ENCODE results near the gene ASGR1.

The ASGR1 gene

GRCh38 chr17:7219812-7220592 lies 40.8 kb upstream of the ASGR1 start, which contains the start of the genes ACADVL and DLG4:
Gene ACADVL (plus strand): TSS chr17:7219938. CDS start chr17:7219985, 47 bp downstream.
Gene DLG4 (minus strand): TSS chr17:7219836.
- TF ChIP-seq NFIC (IDR thresholded peaks at IDR 0.05) (peak; percentile 7; the same call in 1 of the 2 replicates), RAD21 (IDR thresholded peaks at IDR 0.05; ENCODE audit: low read depth) (no peak), MAX (IDR thresholded peaks at IDR 0.05) (peak; percentile 40; the same call in 1 of the 2 replicates), ZBTB7A (IDR thresholded peaks at IDR 0.05; ENCODE audit: low read depth) (peak; percentile 84; the same call in 1 of the 2 replicates), FOXM1 (IDR thresholded peaks at IDR 0.05; ENCODE audit: borderline replicate concordance, low read depth) (no peak), TCF12 (IDR thresholded peaks at IDR 0.05; ENCODE audit: low read depth) (peak; percentile 50; the same call in 1 of the 2 replicates), USF1 (IDR thresholded peaks at IDR 0.05) (no peak), EP300 (IDR thresholded peaks at IDR 0.05; ENCODE audit: borderline replicate concordance) (peak; percentile 47; the same call in 1 of the 2 replicates), CREB1 (IDR thresholded peaks at IDR 0.05; ENCODE audit: low read depth) (no peak; the same call in 1 of the 2 replicates), TEAD4 (IDR thresholded peaks at IDR 0.05) (no peak; the same call in 1 of the 2 replicates), CEBPB (IDR thresholded peaks at IDR 0.05) (no peak), REST (IDR thresholded peaks at IDR 0.05; ENCODE audit: low read depth) (no peak), YY1 (IDR thresholded peaks at IDR 0.05; ENCODE audit: low read depth) (no peak; the same call in 1 of the 2 replicates), EGR1 (IDR thresholded peaks at IDR 0.05) (peak; percentile 98), TAF1 (IDR thresholded peaks at IDR 0.05; ENCODE audit: low read depth) (peak; percentile 75)

GRCh38 chr17:7219229-7219811 lies 40.1 kb upstream of the ASGR1 start:
- TF ChIP-seq TCF12 (IDR thresholded peaks at IDR 0.05; ENCODE audit: low read depth) = no peak

GRCh38 chr17:7218758-7219157 lies 39.6 kb upstream of the ASGR1 start:
- TF ChIP-seq RAD21 (IDR thresholded peaks at IDR 0.05; ENCODE audit: low read depth) (no peak), ZBTB7A (IDR thresholded peaks at IDR 0.05; ENCODE audit: low read depth) (no peak)

- TF ChIP-seq TCF12 (IDR thresholded peaks at IDR 0.05; ENCODE audit: low read depth) (no peak), USF1 (IDR thresholded peaks at IDR 0.05) (no peak), NFIC (IDR thresholded peaks at IDR 0.05) (no peak), EGR1 (IDR thresholded peaks at IDR 0.05) (no peak), CREB1 (IDR thresholded peaks at IDR 0.05; ENCODE audit: low read depth) (no peak), TEAD4 (IDR thresholded peaks at IDR 0.05) (no peak), REST (IDR thresholded peaks at IDR 0.05; ENCODE audit: low read depth) (no peak), FOXM1 (IDR thresholded peaks at IDR 0.05; ENCODE audit: borderline replicate concordance, low read depth) (no peak), ZBTB7A (IDR thresholded peaks at IDR 0.05; ENCODE audit: low read depth) (no peak), CEBPB (IDR thresholded peaks at IDR 0.05) (no peak), MAX (IDR thresholded peaks at IDR 0.05) (no peak), YY1 (IDR thresholded peaks at IDR 0.05; ENCODE audit: low read depth) (no peak), EP300 (IDR thresholded peaks at IDR 0.05; ENCODE audit: borderline replicate concordance) (no peak), TAF1 (IDR thresholded peaks at IDR 0.05; ENCODE audit: low read depth) (no peak), RAD21 (IDR thresholded peaks at IDR 0.05; ENCODE audit: low read depth) (no peak)
These were observed 39.0 kb upstream of the ASGR1 start for GRCh38 chr17:7218166-7218565.

- TF ChIP-seq USF1 (IDR thresholded peaks at IDR 0.05) (no peak), EP300 (IDR thresholded peaks at IDR 0.05; ENCODE audit: borderline replicate concordance) (no peak), CEBPB (IDR thresholded peaks at IDR 0.05) (no peak), NFIC (IDR thresholded peaks at IDR 0.05) (no peak), CREB1 (IDR thresholded peaks at IDR 0.05; ENCODE audit: low read depth) (no peak), TEAD4 (IDR thresholded peaks at IDR 0.05) (no peak), YY1 (IDR thresholded peaks at IDR 0.05; ENCODE audit: low read depth) (no peak), ZBTB7A (IDR thresholded peaks at IDR 0.05; ENCODE audit: low read depth) (no peak), TAF1 (IDR thresholded peaks at IDR 0.05; ENCODE audit: low read depth) (no peak), RAD21 (IDR thresholded peaks at IDR 0.05; ENCODE audit: low read depth) (no peak), FOXM1 (IDR thresholded peaks at IDR 0.05; ENCODE audit: borderline replicate concordance, low read depth) (no peak), EGR1 (IDR thresholded peaks at IDR 0.05) (no peak), MAX (IDR thresholded peaks at IDR 0.05) (no peak), TCF12 (IDR thresholded peaks at IDR 0.05; ENCODE audit: low read depth) (no peak), REST (IDR thresholded peaks at IDR 0.05; ENCODE audit: low read depth) (no peak)
These were observed 38.2 kb upstream of the ASGR1 start for GRCh38 chr17:7217113-7217987.

Data from Ishikawa (cell line).